ENCODE data around the gene SNX32.

The SNX32 gene

DNA sequence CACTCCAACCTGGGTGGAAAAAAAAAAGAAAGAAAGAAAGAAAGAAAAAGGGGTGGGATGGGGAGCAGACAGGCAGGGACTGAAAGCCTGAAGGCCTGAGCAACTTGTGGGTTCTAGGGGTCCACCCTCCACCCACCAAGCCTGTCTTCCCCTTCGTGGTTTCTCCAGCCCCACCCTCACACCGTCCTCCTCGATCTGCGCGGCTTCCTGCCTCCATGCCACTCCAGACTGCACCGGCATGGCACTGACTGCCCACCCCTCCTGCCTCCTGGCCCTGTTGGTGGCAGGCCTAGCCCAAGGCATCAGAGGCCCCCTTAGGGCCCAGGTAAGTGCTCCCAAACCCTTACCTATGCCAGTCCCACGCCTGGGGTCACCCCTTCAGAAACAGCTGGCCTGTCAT lies 45.9 kb downstream of the SNX32 start, which contains the start of gene CTSW:
Gene CTSW, plus strand, starts transcription at position 221 of the 400 bp plus-strand sequence. Its CDS starts 18 bp downstream, at position 239.
- in situ Hi-C loops (cut with MboI; ENCODE audit: low pct_unique_long_range_greater_than_20kb, low sequenced_read_pairs, unreplicated experiment), result loop anchor here (5.0 kb wide), 1 partner anchor 108 kb away; no protein-coding TSS in a partner anchor
- TF ChIP-seq, protein P1, sequence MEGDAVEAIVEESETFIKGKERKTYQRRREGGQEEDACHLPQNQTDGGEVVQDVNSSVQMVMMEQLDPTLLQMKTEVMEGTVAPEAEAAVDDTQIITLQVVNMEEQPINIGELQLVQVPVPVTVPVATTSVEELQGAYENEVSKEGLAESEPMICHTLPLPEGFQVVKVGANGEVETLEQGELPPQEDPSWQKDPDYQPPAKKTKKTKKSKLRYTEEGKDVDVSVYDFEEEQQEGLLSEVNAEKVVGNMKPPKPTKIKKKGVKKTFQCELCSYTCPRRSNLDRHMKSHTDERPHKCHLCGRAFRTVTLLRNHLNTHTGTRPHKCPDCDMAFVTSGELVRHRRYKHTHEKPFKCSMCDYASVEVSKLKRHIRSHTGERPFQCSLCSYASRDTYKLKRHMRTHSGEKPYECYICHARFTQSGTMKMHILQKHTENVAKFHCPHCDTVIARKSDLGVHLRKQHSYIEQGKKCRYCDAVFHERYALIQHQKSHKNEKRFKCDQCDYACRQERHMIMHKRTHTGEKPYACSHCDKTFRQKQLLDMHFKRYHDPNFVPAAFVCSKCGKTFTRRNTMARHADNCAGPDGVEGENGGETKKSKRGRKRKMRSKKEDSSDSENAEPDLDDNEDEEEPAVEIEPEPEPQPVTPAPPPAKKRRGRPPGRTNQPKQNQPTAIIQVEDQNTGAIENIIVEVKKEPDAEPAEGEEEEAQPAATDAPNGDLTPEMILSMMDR (IDR thresholded peaks at IDR 0.05; ENCODE audit: extremely low read depth, insufficient read depth, missing control alignments), result no peak
- no peak for DNase-seq (ENCODE audit: low spot score)

DNA sequence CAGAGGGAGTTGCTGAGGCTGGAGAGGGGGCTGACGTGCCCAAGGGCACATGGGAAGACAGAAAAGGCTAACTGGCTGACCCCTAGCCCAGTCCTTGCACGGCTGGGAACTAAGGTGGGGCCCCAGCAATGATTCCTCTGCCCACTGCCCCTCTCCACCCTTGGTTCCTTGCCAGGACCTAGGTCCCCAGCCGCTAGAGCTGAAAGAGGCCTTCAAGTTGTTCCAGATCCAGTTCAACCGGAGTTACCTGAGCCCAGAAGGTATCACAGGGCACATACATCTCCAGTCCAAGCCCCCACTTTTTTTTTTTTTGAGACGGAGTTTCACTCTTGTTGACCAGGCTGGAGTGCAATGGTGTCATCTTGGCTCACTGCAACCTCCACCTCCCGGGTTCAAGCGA lies 46.3 kb downstream of the SNX32 start:
- TF ChIP-seq, protein P1 (IDR thresholded peaks at IDR 0.05; ENCODE audit: extremely low read depth, insufficient read depth, missing control alignments), result no peak
- no peak for DNase-seq (ENCODE audit: low spot score)
- in situ Hi-C loops (cut with MboI; ENCODE audit: low pct_unique_long_range_greater_than_20kb, low sequenced_read_pairs, unreplicated experiment), result loop anchor here (5.0 kb wide), 1 partner anchor 107 kb away; no protein-coding TSS in a partner anchor

DNA sequence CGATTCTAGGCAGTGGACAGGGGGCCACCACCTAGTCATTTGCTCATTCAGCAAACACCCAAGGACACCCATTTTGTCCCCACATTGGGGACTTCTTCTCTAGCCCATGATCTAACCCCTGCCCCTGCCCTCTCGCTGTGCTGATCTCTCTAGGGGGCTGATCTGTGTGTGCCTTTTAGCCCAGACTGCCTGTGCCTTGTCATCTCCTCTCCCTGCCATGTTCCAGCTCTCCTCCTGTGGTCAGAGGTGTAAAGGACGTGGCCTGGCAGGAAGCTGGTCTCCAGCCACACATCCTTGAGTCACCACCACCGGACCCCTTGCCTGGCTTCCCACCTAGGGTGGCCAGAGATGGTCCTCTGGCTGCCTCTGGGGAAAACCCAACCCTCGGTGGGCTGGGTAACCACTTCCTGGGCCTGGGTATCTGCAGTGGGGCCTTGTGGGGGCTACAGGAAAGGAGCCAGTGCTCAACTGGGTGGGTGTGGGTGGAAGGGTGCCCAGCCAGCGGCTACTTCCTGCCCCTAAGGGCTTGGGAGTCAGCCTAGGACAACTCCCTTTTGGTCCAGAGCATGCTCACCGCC lies 47.2 kb downstream of the SNX32 start:
- TF ChIP-seq, protein P1 (IDR thresholded peaks at IDR 0.05; ENCODE audit: extremely low read depth, insufficient read depth, missing control alignments), result no peak
- in situ Hi-C loops (cut with MboI; ENCODE audit: low pct_unique_long_range_greater_than_20kb, low sequenced_read_pairs, unreplicated experiment), result loop anchor here (5.0 kb wide), 1 partner anchor 106 kb away; no protein-coding TSS in a partner anchor
- no peak for DNase-seq (ENCODE audit: low spot score)

DNA sequence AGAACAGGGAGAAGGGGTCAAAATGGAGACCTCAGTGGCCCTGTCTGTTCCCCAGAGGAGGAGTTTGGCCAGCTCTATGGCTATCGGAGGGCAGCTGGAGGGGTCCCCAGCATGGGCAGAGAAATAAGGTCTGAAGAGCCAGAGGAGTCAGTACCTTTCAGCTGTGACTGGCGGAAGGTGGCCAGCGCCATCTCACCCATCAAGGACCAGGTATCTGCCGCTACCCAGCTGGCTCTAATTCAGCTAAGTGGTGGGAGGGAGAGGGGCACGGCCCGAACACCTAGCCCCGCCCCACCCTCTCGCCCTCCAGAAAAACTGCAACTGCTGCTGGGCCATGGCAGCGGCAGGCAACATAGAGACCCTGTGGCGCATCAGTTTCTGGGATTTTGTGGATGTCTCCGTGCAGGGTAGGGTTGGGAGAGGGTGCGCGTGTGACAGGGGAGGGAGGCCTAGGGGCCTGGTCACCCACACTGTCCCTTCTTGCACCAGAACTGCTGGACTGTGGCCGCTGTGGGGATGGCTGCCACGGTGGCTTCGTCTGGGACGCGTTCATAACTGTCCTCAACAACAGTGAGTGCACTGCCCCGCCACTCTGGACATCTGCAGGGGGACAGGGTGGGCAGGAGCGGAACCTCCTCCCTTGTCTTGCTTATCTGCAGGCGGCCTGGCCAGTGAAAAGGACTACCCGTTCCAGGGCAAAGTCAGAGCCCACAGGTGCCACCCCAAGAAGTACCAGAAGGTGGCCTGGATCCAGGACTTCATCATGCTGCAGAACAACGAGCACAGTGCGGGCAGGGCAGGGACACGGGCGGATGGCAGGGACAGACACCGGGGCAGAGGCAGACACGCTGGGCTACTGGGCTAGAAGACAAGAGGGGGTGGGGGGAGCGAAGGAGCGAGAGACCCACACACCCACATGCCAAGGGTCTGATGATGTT lies 48.6 kb downstream of the SNX32 start:
- no peak for DNase-seq (ENCODE audit: low spot score)
- in situ Hi-C loops (cut with MboI; ENCODE audit: low pct_unique_long_range_greater_than_20kb, low sequenced_read_pairs, unreplicated experiment), result loop anchor here (5.0 kb wide), 1 partner anchor 105 kb away; no protein-coding TSS in a partner anchor
- TF ChIP-seq, protein P1 (IDR thresholded peaks at IDR 0.05; ENCODE audit: extremely low read depth, insufficient read depth, missing control alignments), result no peak

DNA sequence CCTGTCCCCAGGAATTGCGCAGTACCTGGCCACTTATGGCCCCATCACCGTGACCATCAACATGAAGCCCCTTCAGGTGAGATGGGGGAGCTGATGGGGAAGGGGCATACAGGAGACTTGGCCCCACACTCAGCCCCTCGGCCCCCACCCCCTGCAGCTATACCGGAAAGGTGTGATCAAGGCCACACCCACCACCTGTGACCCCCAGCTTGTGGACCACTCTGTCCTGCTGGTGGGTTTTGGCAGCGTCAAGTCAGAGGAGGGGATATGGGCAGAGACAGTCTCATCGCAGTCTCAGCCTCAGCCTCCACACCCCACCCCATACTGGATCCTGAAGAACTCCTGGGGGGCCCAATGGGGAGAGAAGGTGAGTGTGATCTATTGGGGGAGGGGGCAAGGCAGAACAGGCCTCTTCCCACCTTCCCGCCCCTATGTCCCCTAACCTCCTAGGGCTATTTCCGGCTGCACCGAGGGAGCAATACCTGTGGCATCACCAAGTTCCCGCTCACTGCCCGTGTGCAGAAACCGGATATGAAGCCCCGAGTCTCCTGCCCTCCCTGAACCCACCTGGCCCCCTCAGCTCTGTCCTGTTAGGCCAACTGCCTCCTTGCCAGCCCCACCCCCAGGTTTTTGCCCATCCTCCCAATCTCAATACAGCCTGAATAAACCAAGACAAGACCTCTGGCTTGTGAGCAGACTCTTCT lies 49.4 kb downstream of the SNX32 start:
- DNase-seq (ENCODE audit: low spot score), result no peak
- TF ChIP-seq, protein P1 (IDR thresholded peaks at IDR 0.05; ENCODE audit: extremely low read depth, insufficient read depth, missing control alignments), result no peak
- in situ Hi-C loops (cut with MboI; ENCODE audit: low pct_unique_long_range_greater_than_20kb, low sequenced_read_pairs, unreplicated experiment), result loop anchor here (5.0 kb wide), 1 partner anchor 104 kb away; no protein-coding TSS in a partner anchor
